ENCODE results near the gene TAF6.
A peak's percentile ranks its signal among the peaks of the same experiment; 100 is the strongest.

- TF ChIP-seq CTCF (IDR thresholded peaks at IDR 0.05), result peak; percentile 87 to 98 (median 95)
- peak; percentile 87 for TF ChIP-seq POLR2A (IDR thresholded peaks at IDR 0.05)
Measured at GRCh38 chr7:100081535-100082102, 37.5 kb downstream of the TAF6 start, which contains the start of gene ZNF3.

All from transverse colon (tissue), 3 donors.